ENCODE measurements around the gene PRKN.

Gene PRKN

GRCh38 chr6:161622779-161623178 lies 1104.8 kb downstream of the PRKN start:
- DNase-seq: no peak

- no peak for DNase-seq
Measured at GRCh38 chr6:161618831-161619454, 1108.6 kb downstream of the PRKN start.

- DNase-seq: no peak
Measured at GRCh38 chr6:161613711-161614110, 1113.9 kb downstream of the PRKN start.

GRCh38 chr6:161608771-161609170 lies 1118.8 kb downstream of the PRKN start:
- DNase-seq: no peak

GRCh38 chr6:161607696-161608297 lies 1119.8 kb downstream of the PRKN start:
- DNase-seq: no peak

GRCh38 chr6:161602359-161602758 lies 1125.2 kb downstream of the PRKN start:
- no peak for DNase-seq

GRCh38 chr6:161598896-161599295 lies 1128.7 kb downstream of the PRKN start:
- DNase-seq: no peak

GRCh38 chr6:161596807-161597520 lies 1130.6 kb downstream of the PRKN start:
- no peak for DNase-seq

- DNase-seq: no peak
Measured at GRCh38 chr6:161594412-161594811, 1133.2 kb downstream of the PRKN start.

GRCh38 chr6:161590961-161591627 lies 1136.5 kb downstream of the PRKN start:
- no peak for DNase-seq

GRCh38 chr6:161586887-161587286 lies 1140.7 kb downstream of the PRKN start:
- no peak for DNase-seq

- DNase-seq: no peak
Measured at GRCh38 chr6:161584621-161585340, 1142.8 kb downstream of the PRKN start.

GRCh38 chr6:161584051-161584450 lies 1143.5 kb downstream of the PRKN start:
- DNase-seq: no peak

GRCh38 chr6:161583584-161583983 lies 1144.0 kb downstream of the PRKN start:
- no peak for DNase-seq

GRCh38 chr6:161578478-161578877 lies 1149.1 kb downstream of the PRKN start:
- DNase-seq: no peak

GRCh38 chr6:161575523-161576254 lies 1151.9 kb downstream of the PRKN start:
- DNase-seq: no peak

GRCh38 chr6:161568885-161569456 lies 1158.6 kb downstream of the PRKN start:
- no peak for DNase-seq

GRCh38 chr6:161564952-161565351 lies 1162.6 kb downstream of the PRKN start:
- no peak for DNase-seq

GRCh38 chr6:161561908-161562307 lies 1165.7 kb downstream of the PRKN start:
- DNase-seq: no peak

GRCh38 chr6:161557333-161558107 lies 1170.0 kb downstream of the PRKN start:
- no peak for DNase-seq

- DNase-seq: no peak
Measured at GRCh38 chr6:161554883-161555282, 1172.7 kb downstream of the PRKN start.

Data from GF-D8 (cell line).